Panc1 (cell line): ENCODE measurements around the gene LGALS1.

Experiments
- CTCF ChIP-seq: fragments of 450-650 bp; IDR thresholded peaks from 2 replicates; pipeline ENCODE4 v1.5.1; 2017; ENCODE audit warnings: mild to moderate bottlenecking
- SIN3A ChIP-seq: IDR thresholded peaks from 2 replicates; pipeline ENCODE4 v1.6.1; 2012; ENCODE audit warnings: low read depth, mild to moderate bottlenecking, low read length, moderate library complexity, borderline replicate concordance; ENCODE audit not compliant: insufficient read depth

GRCh38 chr22:37704645-37705044 is 29.2 kb downstream of the LGALS1 start:
- TF ChIP-seq SIN3A, result no peak
- no peak for TF ChIP-seq CTCF
